ENCODE data around the gene YIPF1. TPM values are rescaled to one million over a fixed set of nuclear protein-coding genes. Genes with fewer than 3 reads are reported as not detected.
"Not testable (repeated sequence)": the region's sequence is repeated elsewhere in the genome, so short reads cannot be mapped to it uniquely, and the experiment has no call there.

Gene YIPF1
- total RNA-seq, 4 donors from 2014 or later, result 6.7 to 25.9 (median 14.8) TPM

DNA sequence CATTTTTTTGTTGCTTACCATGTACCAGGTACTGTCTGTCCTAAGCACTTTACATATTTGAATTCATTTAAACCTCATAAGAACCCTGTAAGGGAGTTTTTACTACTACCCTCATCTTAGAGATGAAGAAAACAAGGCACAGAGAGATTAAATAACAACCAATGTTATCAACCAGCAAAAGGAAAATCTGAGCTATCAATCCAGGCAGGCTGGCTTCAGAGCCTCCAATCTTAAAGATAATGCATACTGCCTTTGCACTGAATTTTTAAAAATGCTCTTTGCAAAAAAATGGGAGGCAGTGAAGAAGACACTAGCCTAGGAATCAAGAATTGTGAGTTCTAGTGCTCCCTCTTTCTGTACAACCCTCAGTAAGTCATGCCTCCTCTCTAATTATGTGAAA lies 70.2 kb downstream of the YIPF1 start:
- H3K27me3 ChIP-seq, result no peaks in the 10 kb centered on the region

GRCh38 chr1:53816584-53816983 lies 73.0 kb downstream of the YIPF1 start:
- H3K4me1 ChIP-seq; DNase-seq; H3K27me3 ChIP-seq; intact Hi-C loops (cut with DNase I; ENCODE audit: low total_unique reads); H3K36me3 ChIP-seq; H3K4me3 ChIP-seq; H3K9me3 ChIP-seq; H3K27ac ChIP-seq: not testable (repeated sequence)

More for the DNA sequence above, 70.2 kb downstream of the YIPF1 start:
- no peaks in the 10 kb centered on the region for H3K9me3 ChIP-seq
- no peak overlapping the region for H3K27ac ChIP-seq
- DNase-seq, result no peak
- no peak overlapping the region for H3K4me3 ChIP-seq
- no peaks in the 10 kb centered on the region for H3K36me3 ChIP-seq
- no peaks in the 10 kb centered on the region for H3K4me1 ChIP-seq
- intact Hi-C loops (cut with DNase I; ENCODE audit: low total_unique reads), result no loop called here
- TF ChIP-seq, protein P1, sequence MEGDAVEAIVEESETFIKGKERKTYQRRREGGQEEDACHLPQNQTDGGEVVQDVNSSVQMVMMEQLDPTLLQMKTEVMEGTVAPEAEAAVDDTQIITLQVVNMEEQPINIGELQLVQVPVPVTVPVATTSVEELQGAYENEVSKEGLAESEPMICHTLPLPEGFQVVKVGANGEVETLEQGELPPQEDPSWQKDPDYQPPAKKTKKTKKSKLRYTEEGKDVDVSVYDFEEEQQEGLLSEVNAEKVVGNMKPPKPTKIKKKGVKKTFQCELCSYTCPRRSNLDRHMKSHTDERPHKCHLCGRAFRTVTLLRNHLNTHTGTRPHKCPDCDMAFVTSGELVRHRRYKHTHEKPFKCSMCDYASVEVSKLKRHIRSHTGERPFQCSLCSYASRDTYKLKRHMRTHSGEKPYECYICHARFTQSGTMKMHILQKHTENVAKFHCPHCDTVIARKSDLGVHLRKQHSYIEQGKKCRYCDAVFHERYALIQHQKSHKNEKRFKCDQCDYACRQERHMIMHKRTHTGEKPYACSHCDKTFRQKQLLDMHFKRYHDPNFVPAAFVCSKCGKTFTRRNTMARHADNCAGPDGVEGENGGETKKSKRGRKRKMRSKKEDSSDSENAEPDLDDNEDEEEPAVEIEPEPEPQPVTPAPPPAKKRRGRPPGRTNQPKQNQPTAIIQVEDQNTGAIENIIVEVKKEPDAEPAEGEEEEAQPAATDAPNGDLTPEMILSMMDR (IDR thresholded peaks at IDR 0.05), result no peak
- no peak for TF ChIP-seq POLR2A (IDR thresholded peaks at IDR 0.05)

GRCh38 chr1:53815484-53815883 lies 74.1 kb downstream of the YIPF1 start:
- H3K27ac ChIP-seq; H3K9me3 ChIP-seq; DNase-seq; H3K36me3 ChIP-seq; H3K27me3 ChIP-seq; H3K4me1 ChIP-seq; H3K4me3 ChIP-seq; intact Hi-C loops (cut with DNase I; ENCODE audit: low total_unique reads): not testable (repeated sequence)

GRCh38 chr1:53811414-53811851 lies 78.2 kb downstream of the YIPF1 start:
- TF ChIP-seq POLR2A (IDR thresholded peaks at IDR 0.05), result no peak
- TF ChIP-seq, protein P1 (IDR thresholded peaks at IDR 0.05), result no peak
- DNase-seq, result no peak
- Histone ChIP-seq H3K27me3 (no peaks in the 10 kb centered on the region), H3K36me3 (no peaks in the 10 kb centered on the region), H3K9me3 (no peaks in the 10 kb centered on the region), H3K27ac (no peak overlapping the region), H3K4me3 (no peak overlapping the region), H3K4me1 (no peaks in the 10 kb centered on the region)
- intact Hi-C loops (cut with DNase I; ENCODE audit: low total_unique reads), result no loop called here

DNA sequence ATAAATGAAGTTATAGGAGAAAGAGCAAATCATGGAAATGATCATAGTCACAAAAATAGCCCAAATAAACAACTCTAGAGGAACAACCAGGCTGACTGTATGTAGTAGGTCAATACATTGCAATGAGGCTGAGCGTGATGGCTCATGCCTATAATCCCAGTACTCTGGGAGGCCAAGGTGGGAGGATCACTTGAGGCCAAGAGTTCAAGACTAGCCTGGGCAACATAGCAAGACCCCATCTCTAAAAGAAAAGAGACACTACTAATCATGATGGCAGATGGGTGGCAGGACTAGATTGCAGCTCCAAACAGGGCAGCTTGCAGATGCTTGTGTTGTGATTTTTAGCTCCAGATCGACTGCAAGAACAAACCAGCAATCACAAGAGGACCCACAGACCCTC lies 79.1 kb downstream of the YIPF1 start:
- no peaks in the 10 kb centered on the region for H3K36me3 ChIP-seq
- intact Hi-C loops (cut with DNase I; ENCODE audit: low total_unique reads), result no loop called here
- no peak for DNase-seq

DNA sequence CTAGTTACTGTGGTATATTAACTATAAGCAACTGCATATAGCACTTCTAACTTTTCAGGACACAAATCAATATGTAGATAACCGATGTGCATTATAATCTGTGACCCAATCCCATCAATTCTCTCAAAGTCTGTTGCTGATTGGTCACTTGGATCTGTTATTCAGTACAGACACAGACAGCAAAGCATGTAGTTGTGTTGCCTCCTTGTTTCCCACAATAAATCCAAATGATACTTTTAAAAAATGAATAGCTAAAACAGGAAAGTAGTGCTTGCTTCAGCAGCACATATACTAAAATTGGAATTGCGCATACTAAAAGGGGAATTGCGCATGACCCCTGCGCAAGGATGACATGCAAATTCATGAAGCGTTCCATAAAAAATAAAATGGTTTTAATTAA lies 79.6 kb downstream of the YIPF1 start:
- Histone ChIP-seq H3K36me3 (no peaks in the 10 kb centered on the region), H3K9me3 (no peaks in the 10 kb centered on the region), H3K4me3 (no peak overlapping the region), H3K27me3 (no peaks in the 10 kb centered on the region), H3K4me1 (no peaks in the 10 kb centered on the region), H3K27ac (no peak overlapping the region)
- no peak for DNase-seq
- intact Hi-C loops (cut with DNase I; ENCODE audit: low total_unique reads), result no loop called here
- TF ChIP-seq, protein P1 (IDR thresholded peaks at IDR 0.05), result no peak
- no peak for TF ChIP-seq POLR2A (IDR thresholded peaks at IDR 0.05)

More for the DNA sequence above, 79.1 kb downstream of the YIPF1 start:
- H3K4me1 ChIP-seq, result no peaks in the 10 kb centered on the region
- no peaks in the 10 kb centered on the region for H3K9me3 ChIP-seq
- TF ChIP-seq, protein P1 (IDR thresholded peaks at IDR 0.05), result no peak
- no peak for TF ChIP-seq POLR2A (IDR thresholded peaks at IDR 0.05)
- no peak overlapping the region for H3K4me3 ChIP-seq
- H3K27me3 ChIP-seq, result no peaks in the 10 kb centered on the region
- no peak overlapping the region for H3K27ac ChIP-seq
